Measurements from ENCODE around the gene TEPSIN. TPM values are rescaled to one million over a fixed set of nuclear protein-coding genes. Genes with fewer than 3 reads are reported as not detected.

The TEPSIN gene
- total and polyA plus RNA-seq, 4 donors, result 3.2 to 22.9 (median 10.7) TPM

- TF ChIP-seq ZBTB33 (IDR thresholded peaks at IDR 0.05), result no peak
- TF ChIP-seq JUND (IDR thresholded peaks at IDR 0.05), result no peak
These were observed 6.1 kb downstream of the TEPSIN start (continued) for GRCh38 chr17:81232616-81233241.

GRCh38 chr17:81231766-81232581, 6.9 kb downstream of the TEPSIN start:
- Histone ChIP-seq H3K9ac (ENCODE audit: low read depth in 1 of 2, low read length in 2 of 2) (no peak overlapping the region), H3K27ac (ENCODE audit: low read depth in 1 of 2, low read length in 2 of 2) (no peak overlapping the region), H3K36me3 (ENCODE audit: control insufficient read depth in 4 of 4, insufficient read depth in 3 of 4, low read depth in 1 of 4, low read length in 3 of 4) (peaks cover 5 to 33% (median 13%) of the 10 kb centered on the region in 4 donors), H3K4me3 (ENCODE audit: low read depth in 1 of 3, low read length in 3 of 3) (no peak overlapping the region), H3K27me3 (ENCODE audit: control insufficient read depth in 4 of 4, insufficient read depth in 4 of 4, low read length in 3 of 4) (no peaks in the 10 kb centered on the region), H3K9me3 (ENCODE audit: control insufficient read depth in 4 of 4, low read length in 3 of 4) (no peaks in the 10 kb centered on the region), H3K4me1 (ENCODE audit: control insufficient read depth in 4 of 4, insufficient read depth in 4 of 4, low read length in 3 of 4) (peaks cover 0 to 10% (median 3%) of the 10 kb centered on the region in 4 donors)
- DNase-seq (ENCODE audit: low spot score), result no peak
- 94% methylated on average over 43 of the region's 43 CpGs for WGBS
- no peak for TF ChIP-seq CTCF (IDR thresholded peaks at IDR 0.05; ENCODE audit: low read depth, low read length, missing input control)
- TF ChIP-seq MAX (IDR thresholded peaks at IDR 0.05), result no peak

GRCh38 chr17:81231121-81231645, 7.7 kb downstream of the TEPSIN start:
- 93% methylated on average over 31 of the region's 31 CpGs for WGBS
- no peak overlapping the region for H3K9ac ChIP-seq (ENCODE audit: low read depth in 1 of 2, low read length in 2 of 2)
- no peak overlapping the region for H3K4me3 ChIP-seq (ENCODE audit: low read depth in 1 of 3, low read length in 3 of 3)
- no peaks in the 10 kb centered on the region for H3K9me3 ChIP-seq (ENCODE audit: control insufficient read depth in 4 of 4, low read length in 3 of 4)
- peaks cover 5 to 33% (median 13%) of the 10 kb centered on the region in 4 donors for H3K36me3 ChIP-seq (ENCODE audit: control insufficient read depth in 4 of 4, insufficient read depth in 3 of 4, low read depth in 1 of 4, low read length in 3 of 4)
- no peak overlapping the region for H3K27ac ChIP-seq (ENCODE audit: low read depth in 1 of 2, low read length in 2 of 2)
- no peak for DNase-seq (ENCODE audit: low spot score)
- H3K4me1 ChIP-seq (ENCODE audit: control insufficient read depth in 4 of 4, insufficient read depth in 4 of 4, low read length in 3 of 4), result peaks cover 0 to 7% (median 0%) of the 10 kb centered on the region in 4 donors
- no peaks in the 10 kb centered on the region for H3K27me3 ChIP-seq (ENCODE audit: control insufficient read depth in 4 of 4, insufficient read depth in 4 of 4, low read length in 3 of 4)
- TF ChIP-seq RXRA (IDR thresholded peaks at IDR 0.05) (no peak), NR2F2 (IDR thresholded peaks at IDR 0.05) (no peak), RAD21 (IDR thresholded peaks at IDR 0.05) (no peak), MAX (IDR thresholded peaks at IDR 0.05) (no peak), JUND (IDR thresholded peaks at IDR 0.05) (no peak), TAF1 (conservative IDR thresholded peaks at IDR 0.05) (no peak), GABPA (IDR thresholded peaks at IDR 0.05 in 1 of 2, conservative IDR thresholded peaks at IDR 0.05 in 1 of 2) (no peak), REST (IDR thresholded peaks at IDR 0.05) (no peak), ATF3 (IDR thresholded peaks at IDR 0.05) (no peak), FOXA1 (IDR thresholded peaks at IDR 0.05) (no peak), SP1 (IDR thresholded peaks at IDR 0.05) (no peak), ZBTB33 (IDR thresholded peaks at IDR 0.05) (no peak), HNF4A (conservative IDR thresholded peaks at IDR 0.05) (no peak)
